IgD-negative memory B cell (primary cell): ENCODE measurements around the gene STEAP1B. TPM values are rescaled to one million over a fixed set of nuclear protein-coding genes. Genes with fewer than 3 reads are reported as not detected.
"Not testable (repeated sequence)": the region's sequence is repeated elsewhere in the genome, so short reads cannot be mapped to it uniquely, and the experiment has no call there.

ENCODE experiments used
- H3K27ac Mint-ChIP-seq, 3 donors: one replicate each; pipeline ENCODE4 v1.8.0; 2020 to 2022; ENCODE audit warnings: mild to moderate bottlenecking in 3 of 3, mixed read lengths in 3 of 3, moderate library complexity in 1 of 3
- H3K27me3 Mint-ChIP-seq: one replicate; pipeline ENCODE4 v1.8.0; 2021; ENCODE audit warnings: mixed read lengths
- H3K36me3 Mint-ChIP-seq: one replicate; pipeline ENCODE4 v1.8.0; 2020; ENCODE audit warnings: mild to moderate bottlenecking, mixed read lengths
- H3K4me1 Mint-ChIP-seq, 3 donors: one replicate each; pipeline ENCODE4 v1.8.0; 2020 to 2022; ENCODE audit warnings: mixed read lengths in 3 of 3, mild to moderate bottlenecking in 1 of 3
- H3K4me3 Mint-ChIP-seq, 4 donors: one replicate each; pipeline ENCODE4 v1.8.0; 2020 to 2022; ENCODE audit warnings: mild to moderate bottlenecking in 4 of 4, mixed read lengths in 4 of 4, moderate library complexity in 3 of 4
- H3K9me3 Mint-ChIP-seq, 3 donors: one replicate each; pipeline ENCODE4 v1.8.0; 2020 to 2021; ENCODE audit warnings: mixed read lengths in 3 of 3, mild to moderate bottlenecking in 1 of 3
- polyA plus RNA-seq: library from polyadenylated mRNA; unstranded; fragments of 300-500 nt; fragmentation: Illumina TruSeq; gene quantifications from one replicate; pipeline ENCODE4 v1.2.3, GENCODE V29; 2021

The STEAP1B gene
- 3.4 TPM for polyA plus RNA-seq

GRCh38 chr7:22499888-22500689 is at the start of gene STEAP1B:
STEAP1B (minus strand) TSS chr7:22500188; CDS start chr7:22494855, 5,333 bp downstream.
- not testable (repeated sequence) for H3K27ac Mint-ChIP-seq, H3K27me3 Mint-ChIP-seq, H3K36me3 Mint-ChIP-seq, H3K4me1 Mint-ChIP-seq, H3K9me3 Mint-ChIP-seq
- H3K4me3 Mint-ChIP-seq = peak within 1 kb of the TSS in 2 of 4 donors; percentile 58 to 76

- Mint-ChIP-seq H3K27ac (no peak overlapping the region), H3K9me3 (no peaks in the 10 kb centered on the region), H3K4me1 (peaks cover 9 to 22% (median 22%) of the 10 kb centered on the region in 3 donors), H3K36me3 (no peaks in the 10 kb centered on the region), H3K27me3 (peaks cover 12% of the 10 kb centered on the region), H3K4me3 (peak overlapping the region in 2 of 4 donors; percentile 72 to 81)
These were observed 49.1 kb upstream of the STEAP1B start for GRCh38 chr7:22549051-22549450.

- Mint-ChIP-seq H3K36me3 (no peaks in the 10 kb centered on the region), H3K27me3 (peaks cover 12% of the 10 kb centered on the region), H3K9me3 (no peaks in the 10 kb centered on the region), H3K4me3 (no peak overlapping the region), H3K27ac (no peak overlapping the region), H3K4me1 (peaks cover 9 to 22% (median 22%) of the 10 kb centered on the region in 3 donors)
These were observed 48.3 kb upstream of the STEAP1B start for GRCh38 chr7:22548313-22548712.

- no peak overlapping the region for H3K27ac Mint-ChIP-seq
- H3K9me3 Mint-ChIP-seq = no peaks in the 10 kb centered on the region
- H3K36me3 Mint-ChIP-seq = no peaks in the 10 kb centered on the region
- H3K4me3 Mint-ChIP-seq = no peak overlapping the region
- H3K4me1 Mint-ChIP-seq = peaks cover 9 to 20% (median 17%) of the 10 kb centered on the region in 3 donors
- H3K27me3 Mint-ChIP-seq = peaks cover 12% of the 10 kb centered on the region
These were observed 46.8 kb upstream of the STEAP1B start for GRCh38 chr7:22546769-22547168.

- Mint-ChIP-seq H3K4me1 (peaks cover 5 to 10% (median 10%) of the 10 kb centered on the region in 3 donors), H3K4me3 (no peak overlapping the region), H3K9me3 (no peaks in the 10 kb centered on the region), H3K27ac (no peak overlapping the region), H3K36me3 (no peaks in the 10 kb centered on the region), H3K27me3 (peaks cover 10% of the 10 kb centered on the region)
These were observed 45.5 kb upstream of the STEAP1B start for GRCh38 chr7:22545529-22545928.

GRCh38 chr7:22544245-22544644 is 44.3 kb upstream of the STEAP1B start:
- no peaks in the 10 kb centered on the region for H3K36me3 Mint-ChIP-seq
- no peaks in the 10 kb centered on the region for H3K9me3 Mint-ChIP-seq
- H3K4me3 Mint-ChIP-seq = no peak overlapping the region
- H3K27ac Mint-ChIP-seq = no peak overlapping the region
- H3K27me3 Mint-ChIP-seq = peaks cover 3% of the 10 kb centered on the region
- H3K4me1 Mint-ChIP-seq = peaks cover 0 to 2% (median 2%) of the 10 kb centered on the region in 3 donors

- Mint-ChIP-seq H3K27me3 (no peaks in the 10 kb centered on the region), H3K27ac (no peak overlapping the region), H3K9me3 (no peaks in the 10 kb centered on the region), H3K36me3 (no peaks in the 10 kb centered on the region), H3K4me1 (no peaks in the 10 kb centered on the region), H3K4me3 (no peak overlapping the region)
These were observed 43.2 kb upstream of the STEAP1B start for GRCh38 chr7:22543169-22543568.

GRCh38 chr7:22542669-22543068 is 42.7 kb upstream of the STEAP1B start:
- no peak overlapping the region for H3K27ac Mint-ChIP-seq
- no peaks in the 10 kb centered on the region for H3K9me3 Mint-ChIP-seq
- no peaks in the 10 kb centered on the region for H3K4me1 Mint-ChIP-seq
- no peaks in the 10 kb centered on the region for H3K27me3 Mint-ChIP-seq
- no peak overlapping the region for H3K4me3 Mint-ChIP-seq
- H3K36me3 Mint-ChIP-seq = no peaks in the 10 kb centered on the region

GRCh38 chr7:22542254-22542653 is 42.3 kb upstream of the STEAP1B start:
- Mint-ChIP-seq H3K4me3 (no peak overlapping the region), H3K9me3 (no peaks in the 10 kb centered on the region), H3K27me3 (no peaks in the 10 kb centered on the region), H3K4me1 (no peaks in the 10 kb centered on the region), H3K27ac (peak overlapping the region in 1 of 3 donors; percentile 62), H3K36me3 (no peaks in the 10 kb centered on the region)

- Mint-ChIP-seq H3K4me3 (no peak overlapping the region), H3K4me1 (no peaks in the 10 kb centered on the region), H3K27ac (peak overlapping the region in 1 of 3 donors; percentile 62), H3K27me3 (no peaks in the 10 kb centered on the region), H3K9me3 (no peaks in the 10 kb centered on the region), H3K36me3 (no peaks in the 10 kb centered on the region)
These were observed 41.8 kb upstream of the STEAP1B start for GRCh38 chr7:22541789-22542188.

- not testable (repeated sequence) for H3K36me3 Mint-ChIP-seq, H3K4me1 Mint-ChIP-seq, H3K27me3 Mint-ChIP-seq, H3K4me3 Mint-ChIP-seq, H3K27ac Mint-ChIP-seq, H3K9me3 Mint-ChIP-seq
These were observed 28.5 kb upstream of the STEAP1B start for GRCh38 chr7:22528537-22528936.

GRCh38 chr7:22524353-22524947 is 24.5 kb upstream of the STEAP1B start:
- not testable (repeated sequence) for H3K27me3 Mint-ChIP-seq, H3K27ac Mint-ChIP-seq, H3K9me3 Mint-ChIP-seq, H3K4me1 Mint-ChIP-seq, H3K36me3 Mint-ChIP-seq
- H3K4me3 Mint-ChIP-seq = peak overlapping the region in 2 of 4 donors; percentile 23 to 87

GRCh38 chr7:22523478-22524352 is 23.7 kb upstream of the STEAP1B start:
- H3K4me1 Mint-ChIP-seq, H3K9me3 Mint-ChIP-seq, H3K27me3 Mint-ChIP-seq, H3K27ac Mint-ChIP-seq, H3K36me3 Mint-ChIP-seq: not testable (repeated sequence)
- peak overlapping the region in 3 of 4 donors; percentile 62 to 87 (median 81) for H3K4me3 Mint-ChIP-seq

- H3K27ac Mint-ChIP-seq, H3K36me3 Mint-ChIP-seq, H3K4me3 Mint-ChIP-seq, H3K27me3 Mint-ChIP-seq, H3K4me1 Mint-ChIP-seq, H3K9me3 Mint-ChIP-seq: not testable (repeated sequence)
These were observed 19.6 kb upstream of the STEAP1B start for GRCh38 chr7:22519560-22519959.

GRCh38 chr7:22516950-22517349 is 17.0 kb upstream of the STEAP1B start:
- not testable (repeated sequence) for H3K4me1 Mint-ChIP-seq, H3K4me3 Mint-ChIP-seq, H3K27ac Mint-ChIP-seq, H3K27me3 Mint-ChIP-seq, H3K36me3 Mint-ChIP-seq, H3K9me3 Mint-ChIP-seq
